HepG2 (cell line): Measurements from ENCODE around the gene GNB1. TPM values are rescaled to one million over a fixed set of nuclear protein-coding genes. Genes with fewer than 3 reads are reported as not detected.
A peak's percentile ranks its signal among the peaks of the same experiment; 100 is the strongest.

ENCODE experiments used
- ARHGAP35 ChIP-seq: sonication (generic); formaldehyde crosslinking; IDR thresholded peaks from 2 replicates; pipeline ENCODE4 v1.9.0; 2022; ENCODE audit warnings: mild to moderate bottlenecking, inconsistent platforms, moderate library complexity, missing genetic modification reagents, borderline replicate concordance
- CREB3 ChIP-seq: sonication (generic); formaldehyde crosslinking; IDR thresholded peaks from 2 replicates; pipeline ENCODE4 v1.5.0; 2020; ENCODE audit warnings: missing genetic modification reagents
- EEA1 ChIP-seq: sonication (generic); formaldehyde crosslinking; IDR thresholded peaks from 2 replicates; pipeline ENCODE4 v1.5.1; 2020; ENCODE audit warnings: mild to moderate bottlenecking, missing genetic modification reagents, borderline replicate concordance
- FOXP4 ChIP-seq: sonication (generic); formaldehyde crosslinking; IDR thresholded peaks from 2 replicates; pipeline ENCODE4 v1.4.0; 2020; ENCODE audit warnings: missing genetic modification reagents
- GLI4 ChIP-seq: sonication (generic); formaldehyde crosslinking; IDR thresholded peaks from 2 replicates; pipeline ENCODE4 v1.5.1; 2020; ENCODE audit warnings: missing genetic modification reagents, mild to moderate bottlenecking, moderate library complexity, borderline replicate concordance
- LCORL ChIP-seq, 2 experiments: fragments of 450-650 bp in 1 of 2; sonication (generic) in 1 of 2; formaldehyde crosslinking in 1 of 2; IDR thresholded peaks; 2 replicates each; pipeline versions ENCODE4 v1.5.0 to v1.6.1; 2017 to 2020; ENCODE audit warnings: antibody characterized with exemption in 1 of 2, missing genetic modification reagents in 1 of 2
- SPEN ChIP-seq: sonication (generic); formaldehyde crosslinking; IDR thresholded peaks from 2 replicates; pipeline ENCODE4 v1.5.1; 2020; ENCODE audit warnings: low read depth, mild to moderate bottlenecking, missing genetic modification reagents
- SRSF9 ChIP-seq: fragments of 200-400 bp; formaldehyde crosslinking; IDR thresholded peaks from 2 replicates; pipeline ENCODE4 v1.6.1; 2018; ENCODE audit warnings: borderline replicate concordance, mild to moderate bottlenecking, low read depth, low read length; ENCODE audit not compliant: insufficient read depth, poor library complexity, severe bottlenecking
- STAG1 ChIP-seq: sonication (generic); formaldehyde crosslinking; IDR thresholded peaks from 2 replicates; pipeline ENCODE4 v1.4.0; 2020; ENCODE audit warnings: missing genetic modification reagents
- TCF7 ChIP-seq: sonication (generic); IDR thresholded peaks from 2 replicates; pipeline ENCODE4 v1.6.1; 2016; ENCODE audit warnings: antibody characterized with exemption, low read depth
- U2AF2 ChIP-seq: fragments of 200-400 bp; formaldehyde crosslinking; IDR thresholded peaks from 2 replicates; pipeline ENCODE4 v1.6.1; 2017; ENCODE audit warnings: low read depth, mild to moderate bottlenecking, low read length
- ZBTB39 ChIP-seq: sonication (generic); formaldehyde crosslinking; IDR thresholded peaks from 2 replicates; pipeline ENCODE4 v1.5.0; 2020; ENCODE audit warnings: missing genetic modification reagents
- ZBTB7B ChIP-seq: sonication (generic); formaldehyde crosslinking; IDR thresholded peaks from 2 replicates; pipeline ENCODE4 v1.4.0; 2020; ENCODE audit warnings: missing genetic modification reagents
- ZFP36L1 ChIP-seq: sonication (generic); formaldehyde crosslinking; IDR thresholded peaks from 2 replicates; pipeline ENCODE4 v1.8.0; 2022; ENCODE audit warnings: mild to moderate bottlenecking, missing genetic modification reagents, moderate library complexity
- ZMYM4 ChIP-seq: sonication (generic); formaldehyde crosslinking; IDR thresholded peaks from 2 replicates; pipeline ENCODE4 v1.8.1; 2023; ENCODE audit warnings: mild to moderate bottlenecking, missing genetic modification reagents
- ZNF234 ChIP-seq: sonication (generic); formaldehyde crosslinking; conservative IDR thresholded peaks from 2 replicates; pipeline ENCODE4 v1.5.1; 2020; ENCODE audit warnings: mild to moderate bottlenecking, missing genetic modification reagents
- ZNF281 ChIP-seq: sonication (generic); formaldehyde crosslinking; IDR thresholded peaks from 2 replicates; pipeline ENCODE4 v1.4.0; 2020; ENCODE audit warnings: missing genetic modification reagents, borderline replicate concordance
- ZNF343 ChIP-seq: sonication (generic); formaldehyde crosslinking; IDR thresholded peaks from 2 replicates; pipeline ENCODE4 v1.4.0; 2020; ENCODE audit warnings: mild to moderate bottlenecking, missing genetic modification reagents
- ZNF543 ChIP-seq: sonication (generic); formaldehyde crosslinking; IDR thresholded peaks from 2 replicates; pipeline ENCODE4 v1.4.0; 2020; ENCODE audit warnings: mild to moderate bottlenecking, missing genetic modification reagents
- ZNF782 ChIP-seq: sonication (generic); formaldehyde crosslinking; IDR thresholded peaks from 2 replicates; pipeline ENCODE4 v1.4.0; 2020; ENCODE audit warnings: missing genetic modification reagents, mild to moderate bottlenecking, borderline replicate concordance
- polyA plus RNA-seq, 8 experiments: library from polyadenylated mRNA; depleted of rRNA in 3 of 8; stranded (reverse) in 7 of 8; unstranded in 1 of 8; fragments of >200 nt; fragmentation: Illumina TruSeq in 4 of 8; extraction: Trizol in 4 of 8; gene quantifications; 2 replicates each; pipeline versions ENCODE4 v1.2.1 to v1.2.3, GENCODE V29; 2011 to 2016; ENCODE audit warnings: low read depth in 4 of 8, missing spikeins in 1 of 8, mixed read lengths in 1 of 8; ENCODE audit not compliant: insufficient read depth in 1 of 8
- total RNA-seq, 5 experiments: library from RNA; depleted of rRNA; stranded (reverse); fragments of >200 nt; fragmentation: Illumina TruSeq; extraction: Trizol; gene quantifications; 2 replicates each; pipeline ENCODE4 v1.2.3, GENCODE V29; 2016; ENCODE audit warnings: low read depth in 1 of 5

Gene GNB1
- total and polyA plus RNA-seq, 2 of the 13 experiments (the other 11 are each of a cell fraction or from before 2014, with no cell fraction given) = 66.2 to 327 TPM

GRCh38 chr1:1922956-1923833 lies 32.3 kb upstream of the GNB1 start (continued):
- TF ChIP-seq GLI4 = peak; percentile 49; the same call in 1 of the 2 replicates
- no peak for TF ChIP-seq ZNF782 (CRISPR knock-in tag)
- TF ChIP-seq ZMYM4 (CRISPR knock-in tag) = no peak
- TF ChIP-seq CREB3 (CRISPR knock-in tag) = no peak
- TF ChIP-seq ZFP36L1 = 0 out of 2 replicates have a peak, but pooled peaks have one; percentile 66
- TF ChIP-seq ZNF343 = peak; percentile 79; the same call in 1 of the 2 replicates
- 0 out of 2 replicates have a peak, but pooled peaks have one; percentile 29 for TF ChIP-seq ARHGAP35 (CRISPR knock-in tag)
- TF ChIP-seq EEA1 = no peak
- TF ChIP-seq ZBTB7B (CRISPR knock-in tag) = peak; percentile 53
- peak; percentile 57; the same call in 1 of the 2 replicates for TF ChIP-seq FOXP4 (CRISPR knock-in tag)
- peak; percentile 23 for TF ChIP-seq STAG1 (CRISPR knock-in tag)
- no peak for TF ChIP-seq SRSF9
- no peak for TF ChIP-seq U2AF2
- 0 out of 2 replicates have a peak, but pooled peaks have one; percentile 17 for TF ChIP-seq TCF7
- peak; percentile 86; the same call in 1 of the 2 replicates for TF ChIP-seq ZBTB39
- TF ChIP-seq SPEN = peak; percentile 82; the same call in 1 of the 2 replicates
- TF ChIP-seq ZNF234 (CRISPR knock-in tag) = no peak
- no peak for TF ChIP-seq LCORL (IDR thresholded peaks at IDR 0.05)
- peak; percentile 90 for TF ChIP-seq LCORL (CRISPR knock-in tag; IDR thresholded peaks at IDR 0.05)
- peak; percentile 55; the same call in 1 of the 2 replicates for TF ChIP-seq ZNF543 (CRISPR knock-in tag)
- peak; percentile 7; the same call in 1 of the 2 replicates for TF ChIP-seq ZNF281 (CRISPR knock-in tag)
